Esophagus squamous epithelium (tissue), 5 donors: ENCODE results near the gene MAML3. TPM values are rescaled to one million over a fixed set of nuclear protein-coding genes. Genes with fewer than 3 reads are reported as not detected.

ENCODE experiments used
- DNase-seq: peaks from one replicate; lab custom pipeline; 2025; lab: John Stamatoyannopoulos, UW
- H3K27ac ChIP-seq, 4 donors: fragments of 200-600 bp; sonication (generic); one replicate each; pipeline ENCODE4 v1.5.1; 2016 to 2019; ENCODE audit warnings: mild to moderate bottlenecking in 1 of 4
- H3K27me3 ChIP-seq, 4 donors: fragments of 200-600 bp; sonication (generic); 1 replicate in 3 of 4; 2 replicates in 1 of 4; pipeline versions ENCODE4 v1.5.1 to v1.6.0; 2017 to 2021; ENCODE audit warnings: antibody characterized with exemption in 1 of 4
- H3K36me3 ChIP-seq, 3 donors: fragments of 200-600 bp; sonication (generic); one replicate each; pipeline ENCODE4 v1.5.1; 2016 to 2019
- H3K4me1 ChIP-seq, 3 donors: fragments of 200-600 bp; sonication (generic); one replicate each; pipeline ENCODE4 v1.5.1; 2017 to 2019
- H3K4me3 ChIP-seq, 4 donors: fragments of 200-600 bp; sonication (generic); 1 replicate in 3 of 4; 2 replicates in 1 of 4; pipeline ENCODE4 v1.5.1; 2016 to 2019; ENCODE audit warnings: mild to moderate bottlenecking in 2 of 4, moderate library complexity in 1 of 4
- H3K9me3 ChIP-seq, 3 donors: fragments of 200-600 bp; sonication (generic); one replicate each; pipeline ENCODE4 v1.5.1; 2016 to 2019
- CTCF ChIP-seq, 6 experiments: fragments of 450-650 bp in 4 of 6; fragments of 200-600 bp in 2 of 6; sonication (generic) in 2 of 6; IDR thresholded peaks; one replicate each; pipeline ENCODE4 v1.5.1; 2016 to 2019; ENCODE audit warnings: antibody characterized with exemption in 6 of 6, mild to moderate bottlenecking in 4 of 6, moderate library complexity in 4 of 6
- POLR2A ChIP-seq, 4 donors: fragments of 450-650 bp; IDR thresholded peaks; one replicate each; pipeline ENCODE4 v1.6.1; 2017; ENCODE audit warnings: antibody characterized with exemption in 4 of 4, mild to moderate bottlenecking in 4 of 4, moderate library complexity in 3 of 4
- WGBS, 2 donors: methylation state at CpG; one replicate each; pipeline ENCODE4 v1.1.5; 2018; 5-methylcytosine and 5-hydroxymethylcytosine counted together
- intact Hi-C: fragments of 100-400 bp; cut with DNase I; formaldehyde crosslinking; loops from one replicate; pipeline ENCODE4 v1.15.0; 2022
- total RNA-seq, 4 donors: library from RNA; depleted of rRNA; stranded (reverse); fragments of >200 nt; gene quantifications; one replicate each; pipeline ENCODE4 v1.1.0, GENCODE V29; 2016
- donor health status: DM: yes; HTN: yes; CAD: no.

Gene MAML3
- total RNA-seq, 4 donors from 2014 or later: 6.9 to 14.2 (median 8.9) TPM

GRCh38 chr4:139919521-139919920 lies 234.5 kb downstream of the MAML3 start:
- intact Hi-C loops: no loop called here
- Histone ChIP-seq H3K9me3 (no peaks in the 10 kb centered on the region), H3K27me3 (no peaks in the 10 kb centered on the region), H3K27ac (peak overlapping the region; percentile 44 to 77 (median 60)), H3K36me3 (no peaks in the 10 kb centered on the region), H3K4me1 (peaks cover 15 to 57% (median 41%) of the 10 kb centered on the region in 3 donors), H3K4me3 (no peak overlapping the region)
- TF ChIP-seq CTCF (IDR thresholded peaks at IDR 0.05): no peak
- no peak for TF ChIP-seq POLR2A (IDR thresholded peaks at IDR 0.05)
- 47 to 48% methylated on average over 3 of the region's 3 CpGs for WGBS, 2 donors
- no peak for DNase-seq

GRCh38 chr4:139919004-139919403 lies 235.0 kb downstream of the MAML3 start:
- H3K27ac ChIP-seq: peak overlapping the region; percentile 44 to 77 (median 60)
- TF ChIP-seq POLR2A (IDR thresholded peaks at IDR 0.05) (no peak), CTCF (IDR thresholded peaks at IDR 0.05) (no peak)
- DNase-seq: no peak
- no peak overlapping the region for H3K4me3 ChIP-seq
- H3K9me3 ChIP-seq: no peaks in the 10 kb centered on the region
- no peaks in the 10 kb centered on the region for H3K36me3 ChIP-seq
- H3K27me3 ChIP-seq: no peaks in the 10 kb centered on the region
- peaks cover 15 to 62% (median 43%) of the 10 kb centered on the region in 3 donors for H3K4me1 ChIP-seq
- intact Hi-C loops: no loop called here

- TF ChIP-seq CTCF (IDR thresholded peaks at IDR 0.05) (no peak), POLR2A (IDR thresholded peaks at IDR 0.05) (no peak)
- Histone ChIP-seq H3K4me3 (no peak overlapping the region), H3K4me1 (peaks cover 15 to 66% (median 43%) of the 10 kb centered on the region in 3 donors), H3K27me3 (no peaks in the 10 kb centered on the region), H3K36me3 (no peaks in the 10 kb centered on the region), H3K9me3 (no peaks in the 10 kb centered on the region), H3K27ac (peak overlapping the region; percentile 26 to 77 (median 60))
- WGBS, 2 donors: 70 to 89% methylated on average over 7 of the region's 7 CpGs
- intact Hi-C loops: no loop called here
- DNase-seq: no peak
Observed at GRCh38 chr4:139918591-139918990, 235.4 kb downstream of the MAML3 start.

- H3K4me1 ChIP-seq: peaks cover 15 to 69% (median 43%) of the 10 kb centered on the region in 3 donors
Observed at GRCh38 chr4:139917896-139918295, 236.1 kb downstream of the MAML3 start.

GRCh38 chr4:139916041-139916440 lies 237.9 kb downstream of the MAML3 start:
- H3K27me3 ChIP-seq: no peaks in the 10 kb centered on the region
- no peaks in the 10 kb centered on the region for H3K9me3 ChIP-seq
- WGBS, 2 donors: 56 to 82% methylated on average over 1 of the region's 1 CpG
- H3K4me3 ChIP-seq: no peak overlapping the region
- intact Hi-C loops: no loop called here
- H3K36me3 ChIP-seq: no peaks in the 10 kb centered on the region
- TF ChIP-seq POLR2A (IDR thresholded peaks at IDR 0.05): no peak
- no peak for TF ChIP-seq CTCF (IDR thresholded peaks at IDR 0.05)
- H3K4me1 ChIP-seq: peaks cover 0 to 54% (median 27%) of the 10 kb centered on the region in 3 donors
- DNase-seq: no peak
- H3K27ac ChIP-seq: peak overlapping the region in 3 of 4 donors; percentile 0 to 59 (median 53)

More at GRCh38 chr4:139917896-139918295, 236.1 kb downstream of the MAML3 start:
- H3K4me3 ChIP-seq: no peak overlapping the region
- no peak for DNase-seq
- intact Hi-C loops: no loop called here
- no peaks in the 10 kb centered on the region for H3K27me3 ChIP-seq
- WGBS, 2 donors: 95% methylated on average over 6 of the region's 6 CpGs
- no peaks in the 10 kb centered on the region for H3K36me3 ChIP-seq
- peak overlapping the region; percentile 26 to 77 (median 60) for H3K27ac ChIP-seq
- TF ChIP-seq CTCF (IDR thresholded peaks at IDR 0.05) (no peak), POLR2A (IDR thresholded peaks at IDR 0.05) (no peak)
- no peaks in the 10 kb centered on the region for H3K9me3 ChIP-seq
